ENCODE results near the gene FNDC5.

FNDC5 gene

GRCh38 chr1:32902535-32902920 is 31.8 kb upstream of the FNDC5 start:
- no peak for TF ChIP-seq CTCF (IDR thresholded peaks at IDR 0.05)
- H3K4me3 ChIP-seq (ENCODE audit: low read depth in 1 of 2, low read length in 1 of 2): no peak overlapping the region
- H3K4me1 ChIP-seq (ENCODE audit: control insufficient read depth in 1 of 2, insufficient read depth in 1 of 2, low read depth in 1 of 2, low read length in 1 of 2): no peaks in the 10 kb centered on the region
- H3K27me3 ChIP-seq: peaks cover 99% of the 10 kb centered on the region
- H3K9me3 ChIP-seq: no peaks in the 10 kb centered on the region
- H3K27ac ChIP-seq: no peak overlapping the region
- no peaks in the 10 kb centered on the region for H3K36me3 ChIP-seq

GRCh38 chr1:32901823-32902534 is 31.3 kb upstream of the FNDC5 start:
- H3K4me1 ChIP-seq (ENCODE audit: control insufficient read depth in 1 of 2, insufficient read depth in 1 of 2, low read depth in 1 of 2, low read length in 1 of 2): no peaks in the 10 kb centered on the region
- no peaks in the 10 kb centered on the region for H3K36me3 ChIP-seq
- H3K9me3 ChIP-seq: no peaks in the 10 kb centered on the region
- H3K4me3 ChIP-seq (ENCODE audit: low read depth in 1 of 2, low read length in 1 of 2): no peak overlapping the region
- TF ChIP-seq CTCF (IDR thresholded peaks at IDR 0.05): no peak
- H3K27me3 ChIP-seq: peaks cover 99% of the 10 kb centered on the region
- no peak overlapping the region for H3K27ac ChIP-seq

GRCh38 chr1:32900956-32901822 is 30.5 kb upstream of the FNDC5 start, which contains the start of gene TMEM54:
TMEM54 (minus strand) TSS chr1:32901389; CDS start chr1:32901238, 151 bp downstream.
- no peak within 1 kb of the TSS for H3K27ac ChIP-seq
- H3K36me3 ChIP-seq: no peaks in the 10 kb centered on the region
- H3K27me3 ChIP-seq: peaks cover 100% of the 10 kb centered on the region
- no peaks in the 10 kb centered on the region for H3K9me3 ChIP-seq
- no peak for TF ChIP-seq CTCF (IDR thresholded peaks at IDR 0.05)
- H3K4me3 ChIP-seq (ENCODE audit: low read depth in 1 of 2, low read length in 1 of 2): no peak within 1 kb of the TSS
- H3K4me1 ChIP-seq (ENCODE audit: control insufficient read depth in 1 of 2, insufficient read depth in 1 of 2, low read depth in 1 of 2, low read length in 1 of 2): no peaks in the 10 kb centered on the region

GRCh38 chr1:32900371-32900955 is 29.8 kb upstream of the FNDC5 start:
- H3K27ac ChIP-seq: no peak overlapping the region
- TF ChIP-seq CTCF (IDR thresholded peaks at IDR 0.05): no peak
- H3K36me3 ChIP-seq: no peaks in the 10 kb centered on the region
- no peaks in the 10 kb centered on the region for H3K9me3 ChIP-seq
- H3K4me1 ChIP-seq (ENCODE audit: control insufficient read depth in 1 of 2, insufficient read depth in 1 of 2, low read depth in 1 of 2, low read length in 1 of 2): no peaks in the 10 kb centered on the region
- peaks cover 100% of the 10 kb centered on the region for H3K27me3 ChIP-seq
- no peak overlapping the region for H3K4me3 ChIP-seq (ENCODE audit: low read depth in 1 of 2, low read length in 1 of 2)

GRCh38 chr1:32899586-32900296 is 29.0 kb upstream of the FNDC5 start:
- Histone ChIP-seq H3K4me1 (ENCODE audit: control insufficient read depth in 1 of 2, insufficient read depth in 1 of 2, low read depth in 1 of 2, low read length in 1 of 2) (no peaks in the 10 kb centered on the region), H3K4me3 (ENCODE audit: low read depth in 1 of 2, low read length in 1 of 2) (no peak overlapping the region), H3K27ac (no peak overlapping the region), H3K36me3 (no peaks in the 10 kb centered on the region), H3K27me3 (peaks cover 100% of the 10 kb centered on the region), H3K9me3 (no peaks in the 10 kb centered on the region)
- no peak for TF ChIP-seq CTCF (IDR thresholded peaks at IDR 0.05)
